GM20000 (cell line): ENCODE data around the gene KLHL2.

ENCODE experiments used
- DNase-seq: peaks from one replicate; pipeline ENCODE4 v3.0.0; 2012; ENCODE audit warnings: low spot score
- CTCF ChIP-seq: IDR thresholded peaks from 2 replicates; pipeline ENCODE4 v1.5.1; 2012; ENCODE audit warnings: mild to moderate bottlenecking, control low read depth; ENCODE audit errors: extremely low read depth, missing control alignments

Gene KLHL2

GRCh38 chr4:165351359-165352130 lies 144.2 kb downstream of the KLHL2 start:
- TF ChIP-seq CTCF = peak; percentile 11
- no peak for DNase-seq

- TF ChIP-seq CTCF = peak; percentile 23
- DNase-seq = peak; percentile 18
These were observed 148.5 kb downstream of the KLHL2 start for GRCh38 chr4:165355900-165356300.

- no peak for TF ChIP-seq CTCF
- no peak for DNase-seq
These were observed 152.1 kb downstream of the KLHL2 start for GRCh38 chr4:165359506-165359905.

- no peak for TF ChIP-seq CTCF
- no peak for DNase-seq
These were observed 152.8 kb downstream of the KLHL2 start for GRCh38 chr4:165360041-165360695.

- DNase-seq = no peak
- TF ChIP-seq CTCF = no peak
These were observed 153.8 kb downstream of the KLHL2 start for GRCh38 chr4:165360985-165361670.

GRCh38 chr4:165361810-165362209 lies 154.4 kb downstream of the KLHL2 start:
- DNase-seq = no peak
- no peak for TF ChIP-seq CTCF

GRCh38 chr4:165364452-165365080 lies 157.2 kb downstream of the KLHL2 start:
- no peak for DNase-seq
- TF ChIP-seq CTCF = no peak
